CD4-positive, alpha-beta T cell treated with Interferon gamma for 1 hour (primary cell): ENCODE data around the gene TMEM151A.

Experiments
- DNase-seq: peaks from one replicate; pipeline ENCODE4 v3.0.0-alpha.2; 2020

TMEM151A gene

GRCh38 chr11:66338276-66339161 is 46.8 kb downstream of the TMEM151A start:
- DNase-seq = no peak

- DNase-seq = no peak
These were observed 47.5 kb downstream of the TMEM151A start for GRCh38 chr11:66339162-66339675.

- no peak for DNase-seq
These were observed 48.2 kb downstream of the TMEM151A start for GRCh38 chr11:66339686-66340483.

GRCh38 chr11:66340596-66341501 is 49.2 kb downstream of the TMEM151A start:
- DNase-seq = no peak

GRCh38 chr11:66341502-66342126 is 49.9 kb downstream of the TMEM151A start:
- DNase-seq = no peak

GRCh38 chr11:66343176-66343575 is 51.5 kb downstream of the TMEM151A start:
- no peak for DNase-seq

- peak; percentile 95 for DNase-seq
These were observed 53.0 kb downstream of the TMEM151A start, which contains the start of gene BRMS1 for GRCh38 chr11:66344550-66345315. TSS of gene BRMS1 (minus strand) at chr11:66345104. CDS start at chr11:66342234, 2,870 bp downstream.

GRCh38 chr11:66345316-66345649 is 53.6 kb downstream of the TMEM151A start:
- no peak for DNase-seq
